Islet of Langerhans (tissue), 1 donor: Measurements from ENCODE around the gene FAM50A.
"Not testable (repeated sequence)": the region's sequence is repeated elsewhere in the genome, so short reads cannot be mapped to it uniquely, and the experiment has no call there.

Source experiments
- FAIRE-seq: peaks from one replicate; lab custom pipeline; 2011; peaks lifted over from hg19 to GRCh38; lab: Jason Lieb, UNC

FAM50A gene, protein sequence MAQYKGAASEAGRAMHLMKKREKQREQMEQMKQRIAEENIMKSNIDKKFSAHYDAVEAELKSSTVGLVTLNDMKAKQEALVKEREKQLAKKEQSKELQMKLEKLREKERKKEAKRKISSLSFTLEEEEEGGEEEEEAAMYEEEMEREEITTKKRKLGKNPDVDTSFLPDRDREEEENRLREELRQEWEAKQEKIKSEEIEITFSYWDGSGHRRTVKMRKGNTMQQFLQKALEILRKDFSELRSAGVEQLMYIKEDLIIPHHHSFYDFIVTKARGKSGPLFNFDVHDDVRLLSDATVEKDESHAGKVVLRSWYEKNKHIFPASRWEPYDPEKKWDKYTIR

DNA sequence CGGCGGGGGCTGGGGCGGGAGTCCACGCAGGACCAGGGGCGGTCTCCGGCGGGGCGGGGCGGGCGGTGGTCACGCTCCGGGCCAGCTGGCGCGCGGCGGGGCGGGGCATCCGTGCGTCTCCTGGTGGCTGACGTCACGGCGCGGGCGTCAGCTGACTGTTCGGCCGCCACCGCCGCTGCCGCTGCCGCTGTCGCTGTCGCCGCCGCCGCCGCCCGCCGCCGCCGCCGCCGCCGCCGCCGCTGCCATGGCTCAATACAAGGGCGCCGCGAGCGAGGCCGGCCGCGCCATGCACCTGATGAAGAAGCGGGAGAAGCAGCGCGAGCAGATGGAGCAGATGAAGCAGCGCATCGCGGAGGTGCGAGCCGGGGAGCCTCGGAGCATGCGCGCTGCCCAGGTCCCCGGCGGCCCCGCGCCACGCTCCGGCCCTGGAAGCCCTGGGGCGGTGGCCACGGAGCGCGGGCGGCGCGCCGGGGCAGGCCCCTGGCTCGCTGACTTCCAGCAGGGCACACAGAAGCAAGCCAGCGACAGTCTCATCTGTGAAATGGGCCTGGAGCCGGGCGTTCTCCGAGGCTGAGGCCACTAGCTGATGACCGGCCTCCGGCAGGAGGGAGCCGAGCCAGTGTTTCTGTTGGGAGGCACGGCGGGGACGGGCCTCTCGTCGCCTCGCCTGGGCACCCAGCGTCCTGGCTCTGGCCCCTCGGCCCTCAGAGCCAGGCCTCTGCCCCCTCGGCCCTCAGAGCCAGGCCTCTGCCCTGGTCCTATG is at the start of gene FAM50A:
TSS of gene FAM50A (plus strand) at position 150 of the 763 bp plus-strand sequence. CDS start at position 245, 95 bp downstream.
- FAIRE-seq: no peak

DNA sequence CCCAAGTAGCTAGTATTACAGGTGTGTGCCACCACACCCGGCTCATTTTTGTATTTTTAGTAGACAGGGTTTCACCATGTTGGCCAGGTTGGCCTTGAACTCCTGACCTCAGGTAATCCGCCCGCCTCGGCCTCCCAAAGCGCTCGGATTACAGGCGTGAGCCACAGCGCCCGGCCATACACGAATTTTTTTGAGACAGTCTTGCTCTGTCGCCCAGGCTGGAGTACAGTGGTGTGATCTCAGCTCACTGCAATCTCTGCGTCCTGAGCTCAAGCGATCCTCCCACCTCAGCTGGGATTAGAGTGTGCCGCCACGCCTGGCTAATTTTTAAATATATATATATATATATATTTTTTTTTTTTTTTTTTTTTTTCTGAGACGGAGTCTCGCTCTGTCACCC is 47.6 kb upstream of the FAM50A start:
- FAIRE-seq: not testable (repeated sequence)

DNA sequence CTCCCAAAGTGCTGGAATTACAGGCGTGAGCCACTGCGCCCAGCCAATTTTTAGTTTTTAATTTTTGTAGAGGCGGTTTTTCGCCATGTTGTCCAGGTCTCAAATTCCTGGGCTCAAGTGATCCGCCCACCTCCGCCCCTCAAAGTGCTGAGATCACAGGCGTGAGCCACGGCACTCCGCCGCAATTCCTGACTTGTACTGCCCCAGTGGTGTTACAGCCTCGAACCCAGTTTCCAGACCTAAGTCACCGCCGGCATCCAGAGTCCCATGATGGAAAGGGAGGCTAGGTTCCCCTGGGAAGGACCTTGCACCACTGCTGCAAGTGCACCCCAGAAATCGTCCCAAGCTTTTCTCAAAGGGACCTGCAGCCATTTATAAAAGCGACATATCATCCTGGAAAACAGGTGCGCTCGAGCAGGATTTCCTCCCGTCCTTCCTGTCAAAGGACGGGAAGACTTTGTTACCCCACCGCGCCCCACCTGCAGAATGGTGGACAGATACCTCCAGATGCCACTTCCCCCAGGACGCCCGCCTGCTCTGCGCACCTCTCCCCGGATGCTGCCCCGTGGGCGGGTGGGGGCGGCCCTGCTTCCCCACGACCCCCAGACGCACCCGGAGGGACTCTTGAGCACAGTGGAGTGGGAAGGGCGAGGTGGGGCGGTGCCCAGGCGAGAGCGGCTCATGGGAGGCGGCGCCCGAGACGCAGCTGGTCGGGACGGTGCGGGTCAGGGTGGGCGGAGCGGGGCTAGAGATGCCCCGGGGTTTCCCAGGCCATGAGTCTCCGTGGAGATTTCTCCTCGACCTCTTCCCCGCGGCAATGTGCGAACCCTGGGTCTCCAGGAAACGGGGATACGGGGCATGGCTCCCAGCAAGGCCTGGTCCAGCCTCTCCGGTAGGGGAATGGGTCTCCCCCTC is 46.7 kb upstream of the FAM50A start:
- FAIRE-seq: no peak

DNA sequence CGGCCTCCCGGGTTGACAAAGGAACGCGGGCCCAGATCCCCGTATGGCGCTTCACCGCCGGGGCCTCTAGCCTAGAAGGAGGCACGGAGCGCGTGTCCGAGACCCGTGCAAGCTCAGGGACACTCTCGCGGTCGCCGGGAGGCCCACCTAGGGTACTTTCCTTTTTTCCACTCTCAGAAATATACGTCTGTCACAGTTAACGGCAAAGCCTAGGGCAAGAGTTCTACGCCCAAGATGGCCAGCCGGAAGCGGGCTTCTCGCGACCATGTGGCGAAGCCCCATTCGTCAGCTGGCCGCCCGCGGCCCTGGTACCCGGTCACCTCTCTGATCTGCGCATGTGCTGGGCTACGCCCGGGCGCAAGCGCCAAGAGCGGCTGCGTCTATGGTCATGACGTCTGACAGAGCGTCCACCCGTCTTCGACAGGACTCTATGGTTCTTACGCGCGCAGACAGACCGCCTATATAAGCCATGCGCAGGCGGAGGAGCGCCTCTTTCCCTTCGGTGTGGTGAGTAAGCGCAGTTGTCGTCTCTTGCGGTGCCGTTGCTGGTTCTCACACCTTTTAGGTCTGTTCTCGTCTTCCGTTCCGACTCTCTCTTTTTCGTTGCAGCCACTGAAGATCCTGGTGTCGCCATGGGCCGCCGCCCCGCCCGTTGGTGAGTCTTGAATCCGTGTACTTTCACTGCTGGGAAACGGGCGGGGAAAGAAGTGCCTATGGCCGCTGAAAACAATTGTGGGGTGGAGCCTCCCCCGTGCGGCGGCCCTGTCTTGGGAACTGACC is 45.9 kb upstream of the FAM50A start, which contains the start of gene RPL10:
TSS of gene RPL10 (plus strand) at position 490 of the 780 bp plus-strand sequence. CDS start at position 633, 143 bp downstream.
- peak; percentile 5 for FAIRE-seq

DNA sequence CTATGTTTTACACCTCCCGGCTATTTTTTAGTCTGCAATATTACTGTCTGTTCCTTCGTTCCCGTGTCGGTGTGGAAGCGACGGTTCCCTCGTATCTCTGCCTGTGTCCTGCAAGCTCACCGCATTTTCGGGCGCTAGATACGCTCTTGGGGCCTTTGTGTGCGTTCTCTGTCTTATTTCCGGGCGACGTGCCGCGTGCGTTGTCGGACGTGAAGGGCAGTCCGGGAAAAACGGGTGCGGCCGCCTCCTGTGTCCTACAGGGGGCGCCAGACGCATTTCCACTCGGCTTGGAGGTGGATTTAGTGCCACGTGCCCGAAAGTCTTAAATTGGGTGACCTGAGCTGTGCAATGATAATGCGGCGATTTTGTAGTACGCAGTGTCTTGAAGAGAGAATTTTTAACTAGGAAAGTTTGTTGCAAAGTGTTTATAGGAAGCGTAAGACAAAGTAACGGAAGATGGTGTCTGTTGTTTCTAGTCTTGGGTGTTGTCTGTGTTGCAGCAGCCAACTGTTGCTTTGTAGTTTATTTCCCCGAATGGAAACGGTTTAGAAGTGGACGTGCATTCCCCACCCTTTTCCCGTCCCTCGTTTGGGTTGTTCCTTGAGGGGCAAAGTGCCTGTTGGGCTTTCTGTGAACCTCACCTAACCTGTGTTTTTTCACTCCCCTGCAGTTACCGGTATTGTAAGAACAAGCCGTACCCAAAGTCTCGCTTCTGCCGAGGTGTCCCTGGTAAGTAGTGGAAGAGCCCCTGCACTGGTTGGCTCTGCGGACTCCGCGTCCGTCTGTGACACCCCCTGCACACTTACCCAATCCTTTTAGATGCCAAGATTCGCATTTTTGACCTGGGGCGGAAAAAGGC is 45.0 kb upstream of the FAM50A start:
- peak; percentile 70 for FAIRE-seq

DNA sequence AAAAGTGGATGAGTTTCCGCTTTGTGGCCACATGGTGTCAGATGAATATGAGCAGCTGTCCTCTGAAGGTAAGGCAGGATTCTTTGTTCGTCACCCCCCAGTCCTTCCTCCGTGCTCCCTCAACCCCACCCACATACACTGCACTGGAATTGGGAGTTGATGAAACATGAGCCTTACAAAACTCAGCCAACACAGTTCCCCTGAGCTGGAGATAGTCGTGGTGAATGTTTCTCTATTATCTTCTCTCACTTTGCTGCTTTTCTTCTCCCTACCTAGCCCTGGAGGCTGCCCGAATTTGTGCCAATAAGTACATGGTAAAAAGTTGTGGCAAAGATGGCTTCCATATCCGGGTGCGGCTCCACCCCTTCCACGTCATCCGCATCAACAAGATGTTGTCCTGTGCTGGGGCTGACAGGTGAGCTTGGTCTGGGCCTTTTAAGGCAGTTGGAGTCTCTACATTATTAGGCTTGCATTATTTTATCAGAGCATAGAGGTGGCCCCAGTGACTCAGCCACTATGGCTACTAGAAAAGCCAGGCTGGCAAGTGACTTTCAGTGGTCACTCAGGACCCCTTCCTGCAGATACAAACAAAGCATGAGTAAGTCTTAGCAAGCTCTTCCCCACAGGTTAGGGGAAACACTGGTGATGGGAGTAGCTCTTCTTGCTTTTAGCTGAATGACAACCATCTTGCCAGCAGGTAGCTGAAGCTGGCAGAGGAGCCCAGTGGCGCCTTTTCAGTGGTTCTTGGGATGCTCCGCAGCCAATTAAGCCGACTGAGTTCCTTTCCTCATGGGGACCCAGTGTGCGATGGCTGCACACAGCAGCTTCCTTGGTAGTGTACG is 44.2 kb upstream of the FAM50A start:
- no peak for FAIRE-seq

DNA sequence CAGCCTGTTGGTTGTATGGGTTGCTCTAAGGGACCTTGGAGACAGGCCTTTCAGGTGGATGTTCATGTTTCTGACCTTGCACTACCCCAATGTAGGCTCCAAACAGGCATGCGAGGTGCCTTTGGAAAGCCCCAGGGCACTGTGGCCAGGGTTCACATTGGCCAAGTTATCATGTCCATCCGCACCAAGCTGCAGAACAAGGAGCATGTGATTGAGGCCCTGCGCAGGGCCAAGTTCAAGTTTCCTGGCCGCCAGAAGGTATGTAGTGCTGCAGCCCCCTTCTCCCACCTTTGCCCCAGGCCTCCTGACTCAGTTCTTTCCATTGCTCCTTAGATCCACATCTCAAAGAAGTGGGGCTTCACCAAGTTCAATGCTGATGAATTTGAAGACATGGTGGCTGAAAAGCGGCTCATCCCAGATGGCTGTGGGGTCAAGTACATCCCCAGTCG is 43.5 kb upstream of the FAM50A start:
- not testable (repeated sequence) for FAIRE-seq

DNA sequence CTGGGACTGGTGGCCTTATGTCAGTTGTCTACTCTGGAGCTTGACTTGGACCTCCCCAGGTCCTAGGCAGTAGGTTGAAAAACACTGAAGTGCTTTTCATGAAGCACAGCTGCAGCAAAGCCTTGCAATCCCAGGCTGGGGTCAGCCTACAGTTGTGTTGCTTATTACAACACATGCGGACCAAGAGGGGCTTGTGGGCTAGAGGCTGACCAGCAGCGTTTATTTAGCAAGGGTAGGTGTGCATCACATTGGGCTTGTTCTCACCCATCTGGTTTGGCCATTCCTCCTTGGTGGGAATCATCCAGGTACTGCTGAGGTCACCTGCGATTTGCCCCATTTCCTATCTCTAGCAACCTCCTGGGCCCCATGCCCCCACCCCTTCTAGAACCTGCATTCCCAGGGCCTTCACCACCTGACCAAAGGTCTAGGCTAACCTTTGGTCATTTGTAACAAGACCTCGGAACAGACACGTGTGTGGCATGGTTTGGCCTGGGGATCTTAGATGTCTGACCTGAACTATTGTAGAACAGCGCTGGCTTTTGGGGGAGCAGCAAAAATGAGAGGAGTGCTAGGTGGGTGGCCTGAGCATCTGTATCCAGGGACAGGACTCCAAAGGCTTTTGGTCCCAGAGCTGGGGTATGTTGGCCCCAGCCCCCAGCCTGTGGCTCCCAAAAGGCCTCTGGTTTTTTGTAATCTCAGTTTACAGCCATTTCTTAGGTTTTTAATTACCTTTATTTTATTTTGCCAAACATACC is 42.7 kb upstream of the FAM50A start:
- no peak for FAIRE-seq

DNA sequence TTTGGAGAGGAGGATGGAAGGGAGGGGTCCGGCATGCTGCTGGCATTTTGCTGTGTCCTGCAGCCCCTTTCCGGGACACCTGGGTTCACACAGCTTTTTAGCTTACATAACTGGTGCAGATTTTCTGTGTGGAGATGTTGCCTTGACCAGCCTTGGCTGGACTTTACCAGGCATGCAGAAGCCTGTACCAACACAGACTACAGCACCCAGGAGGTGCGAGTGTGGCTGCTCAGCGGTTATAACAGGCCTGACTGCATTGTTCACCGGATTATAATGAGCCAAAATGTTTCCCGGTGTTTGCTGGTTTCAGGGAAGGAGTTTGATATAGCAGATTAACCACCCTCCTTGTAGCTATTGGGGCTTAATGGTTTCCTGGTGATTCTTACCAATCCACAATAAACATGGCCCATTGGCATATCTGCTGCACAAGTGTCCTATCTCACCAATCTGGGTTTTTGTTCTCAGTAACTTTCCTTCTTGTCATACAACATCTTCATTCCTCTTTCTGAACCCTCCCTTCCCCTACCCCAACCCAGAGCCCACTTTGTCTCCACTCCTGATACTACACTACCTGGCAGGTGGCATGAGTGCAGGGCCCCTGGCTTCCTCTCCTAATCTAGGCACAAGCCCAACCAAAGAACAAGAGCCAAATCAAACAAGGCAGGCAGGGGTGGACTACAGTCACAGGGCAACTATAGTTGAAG is 41.9 kb upstream of the FAM50A start:
- FAIRE-seq: no peak

DNA sequence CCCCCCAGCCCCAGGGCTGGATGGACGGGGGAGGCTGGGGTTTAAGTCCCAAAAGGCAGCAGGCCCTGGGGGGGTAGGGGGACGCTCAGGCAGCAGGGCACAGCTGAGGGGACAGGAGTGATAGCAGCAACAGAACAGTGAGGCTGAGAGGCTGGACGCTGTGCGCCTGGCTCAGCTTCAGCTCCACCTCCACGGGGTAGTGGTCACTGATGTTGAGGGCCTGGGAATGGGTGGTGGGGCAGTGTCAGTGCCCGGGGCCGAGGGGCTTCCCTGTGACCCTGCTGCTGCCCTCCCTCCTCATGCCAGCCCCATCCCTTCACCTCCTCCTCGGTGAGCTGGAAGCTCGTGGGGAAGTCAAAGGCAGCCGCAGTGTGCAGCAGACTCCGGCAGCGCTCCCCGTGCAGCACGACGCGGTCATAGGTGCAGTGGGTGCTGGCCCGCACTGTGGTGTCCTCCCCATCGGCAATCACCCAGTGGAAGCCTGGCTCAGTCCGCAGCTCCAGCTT is 41.3 kb upstream of the FAM50A start:
- FAIRE-seq: no peak

DNA sequence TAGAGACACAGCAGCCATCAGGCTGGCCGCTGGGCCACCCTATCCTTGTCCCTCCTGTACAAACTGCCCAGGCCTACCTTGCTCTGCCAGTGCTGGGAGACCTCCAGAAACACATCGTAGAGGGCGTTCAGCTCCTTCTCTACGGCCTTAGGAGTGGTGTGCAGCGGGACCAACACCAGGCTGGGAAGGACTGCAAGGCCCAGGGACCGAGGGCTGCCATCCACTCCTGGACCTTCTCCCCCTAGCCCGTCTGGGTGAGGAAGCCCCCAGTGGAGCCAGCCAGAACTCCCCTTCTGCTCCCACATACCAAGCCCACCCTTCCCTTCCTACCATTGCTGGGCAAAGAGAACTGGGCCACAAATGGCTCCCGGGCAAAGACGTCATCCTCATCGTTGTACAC is 40.7 kb upstream of the FAM50A start:
- no peak for FAIRE-seq

DNA sequence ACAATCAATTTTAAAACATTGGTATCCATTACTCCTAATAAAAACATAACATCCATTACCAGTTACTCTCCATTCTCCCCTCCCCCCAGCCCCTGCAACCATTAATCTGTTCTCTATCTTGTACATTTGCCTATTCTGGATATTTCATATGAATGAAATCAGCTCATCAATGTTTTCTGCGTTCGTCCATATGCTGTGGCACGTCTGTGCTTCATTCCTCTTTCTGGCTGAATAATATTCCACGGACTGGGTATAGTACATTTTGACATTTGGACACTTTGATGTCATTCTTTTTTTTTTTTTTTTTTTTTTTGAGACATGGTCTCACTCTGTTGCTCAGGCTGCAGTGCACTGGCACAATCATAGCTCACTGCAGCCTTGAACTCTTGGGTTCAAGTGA is 40.1 kb upstream of the FAM50A start:
- no peak for FAIRE-seq

DNA sequence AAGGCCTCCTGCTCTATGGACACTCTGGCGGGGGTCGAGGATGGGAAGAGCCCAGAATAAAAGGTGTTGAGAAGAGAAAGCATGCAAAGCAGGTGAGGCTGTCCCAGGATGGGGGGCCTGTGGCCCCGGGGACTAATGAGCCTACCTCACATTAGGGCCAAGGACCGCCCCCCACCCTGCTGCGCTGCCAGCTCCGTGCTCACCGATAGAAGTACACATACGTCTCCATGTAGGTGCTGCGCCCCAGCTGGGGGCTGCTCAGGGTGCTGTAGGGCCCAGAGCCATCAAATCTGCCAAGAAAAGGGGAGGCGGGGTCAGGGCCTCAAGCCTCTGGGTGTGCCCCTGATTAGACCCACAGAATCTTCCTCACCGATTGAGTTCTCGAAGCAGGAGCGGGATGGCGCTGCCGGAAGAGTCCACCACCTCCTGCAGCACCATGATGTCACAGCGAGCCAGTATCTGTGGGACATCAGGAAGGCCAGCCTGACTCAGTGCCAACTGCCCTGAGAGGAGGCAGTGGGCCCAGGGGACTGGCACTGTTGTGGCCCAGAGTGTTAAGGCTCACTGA is 39.2 kb upstream of the FAM50A start:
- no peak for FAIRE-seq

DNA sequence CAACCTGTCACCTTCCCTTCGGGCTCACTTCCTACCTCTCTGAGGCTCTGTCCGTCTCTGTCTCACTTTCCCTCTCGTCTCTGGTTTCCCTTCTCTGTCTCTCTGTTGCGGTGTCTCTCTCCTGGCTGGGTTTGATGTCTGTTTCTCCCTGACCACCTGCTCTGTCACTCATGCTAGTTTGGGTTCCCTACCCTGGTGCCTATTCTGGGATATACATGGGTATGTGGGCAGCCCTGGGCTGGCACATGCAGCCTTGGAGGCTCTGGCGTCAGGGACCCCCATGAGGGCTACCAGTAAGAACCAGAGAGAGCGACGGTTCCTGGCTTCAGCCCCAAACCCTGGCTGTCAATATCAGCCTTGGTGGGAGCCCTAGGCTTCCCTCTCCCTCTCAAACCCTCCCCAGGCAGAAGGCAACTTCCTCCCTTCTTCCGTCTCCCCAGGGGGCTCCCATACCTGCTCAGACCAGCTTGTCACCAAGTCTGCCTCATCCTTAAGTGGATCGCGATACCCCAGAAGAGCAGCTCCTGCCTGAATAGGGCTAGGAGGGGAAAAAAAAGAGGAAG is 35.2 kb upstream of the FAM50A start:
- FAIRE-seq: no peak

DNA sequence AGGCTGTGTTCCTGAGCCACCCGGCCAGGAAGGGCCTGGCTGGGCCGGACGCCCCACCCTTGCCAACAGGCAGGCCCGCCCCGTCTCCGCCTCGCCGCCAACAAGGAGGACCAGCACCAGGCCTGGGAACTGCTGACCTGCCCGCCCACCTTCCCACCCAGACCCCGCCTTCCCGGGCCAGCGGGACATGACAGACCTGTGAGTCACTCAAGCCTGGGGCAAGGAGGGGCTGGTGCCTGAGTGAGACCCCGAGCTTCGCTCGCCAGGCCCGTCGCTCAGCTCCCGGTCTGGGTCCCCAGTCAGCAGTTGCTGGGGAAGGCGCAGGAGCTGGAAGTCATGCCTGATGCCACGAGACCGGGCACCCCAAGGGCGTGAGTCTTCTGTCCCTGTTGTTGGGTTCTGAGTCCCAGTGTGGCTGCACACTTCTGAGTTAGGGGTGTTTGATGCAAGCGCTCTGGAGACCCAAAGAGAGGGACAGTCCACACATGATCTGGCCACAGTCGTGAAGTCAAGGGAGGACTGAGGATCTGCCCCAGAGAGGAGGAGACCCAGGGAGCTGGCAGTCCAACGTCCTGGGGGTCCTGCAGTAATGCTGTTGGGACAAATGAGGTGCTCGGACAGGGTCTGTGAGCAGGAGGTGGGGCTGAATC is 34.6 kb upstream of the FAM50A start, which contains the start of gene DNASE1L1:
TSS of gene DNASE1L1 (minus strand) at position 33 of the 650 bp plus-strand sequence. CDS start 3,686 bp downstream, outside the sequence.
- FAIRE-seq: no peak

DNA sequence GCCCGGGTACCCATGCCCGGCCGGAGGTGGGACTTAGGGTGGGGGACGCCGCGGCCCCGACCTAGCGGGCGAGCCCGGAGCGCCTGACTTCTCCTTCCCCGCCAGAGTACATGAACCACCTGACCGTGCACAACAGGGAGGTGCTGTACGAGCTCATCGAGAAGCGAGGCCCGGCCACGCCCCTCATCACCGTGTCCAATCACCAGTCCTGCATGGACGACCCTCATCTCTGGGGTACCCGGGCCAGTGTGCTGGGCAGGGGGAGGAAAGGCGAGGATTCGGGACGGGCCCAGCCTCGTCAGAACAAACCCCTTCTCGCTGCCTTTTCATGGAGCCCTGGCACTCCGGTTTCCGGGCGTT is 32.0 kb upstream of the FAM50A start:
- no peak for FAIRE-seq

DNA sequence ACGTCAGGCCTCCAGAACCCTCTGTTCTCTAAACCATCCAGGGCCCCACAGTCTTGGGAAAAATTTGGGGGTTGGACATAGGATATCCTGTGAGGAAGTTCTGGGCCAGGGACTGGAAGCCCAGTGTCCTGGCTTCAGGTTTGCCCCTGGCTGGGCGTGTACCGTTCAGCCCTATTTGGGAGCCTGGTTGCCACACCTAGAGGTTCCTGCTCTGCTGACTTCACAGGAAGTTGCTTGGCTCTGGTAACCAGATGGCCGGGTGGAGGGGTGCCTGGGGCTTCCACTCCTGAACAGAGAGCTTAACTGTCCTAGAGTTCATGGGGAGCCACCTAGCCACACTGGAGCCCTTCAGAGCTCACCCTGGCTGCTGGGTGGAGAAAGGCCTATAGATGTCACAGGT is 31.5 kb upstream of the FAM50A start:
- no peak for FAIRE-seq
